ENCODE data around the gene SPTBN1.

GRCh38 chr2:54676656-54677055 lies 220.5 kb downstream of the SPTBN1 start:
- no peak for TF ChIP-seq ZMIZ1 (IDR thresholded peaks at IDR 0.05; ENCODE audit: low read depth in 2 of 2, low read length in 2 of 2)
- TF ChIP-seq PTBP1 (IDR thresholded peaks at IDR 0.05; ENCODE audit: low read depth, low read length) = no peak
- no peak for TF ChIP-seq CTCF (IDR thresholded peaks at IDR 0.05 in 2 of 3, conservative IDR thresholded peaks at IDR 0.05 in 1 of 3; ENCODE audit: insufficient read depth in 2 of 3, low read depth in 1 of 3, low read length in 3 of 3)

All from K562 (cell line).